CD4-positive, alpha-beta T cell treated with Interleukin-6 at 100 ng/mL for 8 hours (primary cell): ENCODE measurements around the gene DDX47.

ENCODE experiments used
- DNase-seq: peaks from one replicate; pipeline ENCODE4 v3.0.0-alpha.2; 2020; ENCODE audit warnings: mixed read lengths, low spot score

DDX47 gene

DNA sequence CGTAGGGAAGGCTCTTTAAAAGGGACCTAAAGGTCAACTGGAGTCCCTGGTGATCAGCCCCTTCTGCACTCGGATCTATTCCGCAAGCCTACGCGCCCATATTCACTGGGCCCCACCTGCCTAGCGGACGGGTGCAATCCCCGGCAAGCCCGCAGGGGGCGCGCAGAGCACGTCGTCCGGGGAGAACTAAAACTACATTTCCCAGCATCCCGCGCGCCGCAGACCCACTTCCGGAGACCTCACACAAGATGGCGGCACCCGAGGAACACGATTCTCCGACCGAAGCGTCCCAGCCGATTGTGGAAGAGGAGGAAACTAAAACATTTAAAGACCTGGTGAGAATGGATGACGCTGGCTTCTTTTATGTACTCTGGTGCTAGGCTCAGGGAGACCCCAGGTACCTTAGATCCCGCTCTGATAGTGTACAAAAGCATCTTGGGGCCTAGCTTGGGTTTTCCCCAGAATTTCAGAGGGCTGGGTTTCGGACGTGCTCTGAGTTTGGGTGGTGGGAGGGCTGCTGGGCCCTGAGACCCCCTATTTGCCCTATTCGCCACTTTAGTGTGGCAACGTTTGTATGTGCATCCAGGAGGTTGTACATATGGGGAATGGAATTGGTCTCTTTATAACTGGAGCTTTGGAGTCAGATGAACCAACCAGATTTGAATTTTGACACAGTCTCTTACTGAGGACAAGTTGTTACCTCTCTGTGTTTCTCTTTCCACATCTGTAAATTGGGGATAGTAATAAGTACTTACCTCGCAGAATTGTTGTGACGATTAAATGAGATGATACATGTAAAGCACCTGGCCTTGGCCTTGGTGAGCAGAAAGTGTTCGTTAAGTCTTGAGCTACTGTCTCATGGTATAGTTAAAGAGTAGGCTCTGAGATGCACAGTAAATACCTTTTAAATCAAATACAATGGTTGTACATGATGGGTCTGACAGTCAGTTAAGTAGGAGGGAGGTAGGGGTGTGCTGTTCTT, at the start of gene DDX47:
TSS of gene DDX47 (plus strand) at position 227 of the 982 bp plus-strand sequence. CDS start at position 249, 22 bp downstream.
- peak; percentile 94 for DNase-seq

DNA sequence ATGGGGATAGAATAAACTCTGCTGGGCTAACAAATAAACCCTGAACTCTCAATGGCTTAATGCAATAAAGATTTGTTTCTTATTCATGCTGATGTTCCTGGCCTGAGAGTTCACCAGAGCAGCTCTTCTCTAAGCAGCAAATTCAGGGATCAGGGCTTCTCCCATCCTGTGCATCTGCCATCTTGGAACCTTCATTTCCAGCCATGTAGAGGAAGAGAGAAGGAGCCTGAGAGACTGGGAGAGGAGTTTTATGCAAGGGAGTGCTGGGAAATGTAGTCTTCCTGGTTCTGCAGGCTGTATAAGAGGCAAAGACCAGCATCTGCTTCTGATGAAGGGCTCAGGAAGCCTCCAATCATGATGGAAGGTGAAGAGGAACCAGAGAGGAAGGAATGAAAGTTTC, 48.3 kb upstream of the DDX47 start:
- no peak for DNase-seq

GRCh38 chr12:12770262-12770661, 42.9 kb upstream of the DDX47 start:
- no peak for DNase-seq

GRCh38 chr12:12774791-12775190, 38.4 kb upstream of the DDX47 start:
- no peak for DNase-seq

DNA sequence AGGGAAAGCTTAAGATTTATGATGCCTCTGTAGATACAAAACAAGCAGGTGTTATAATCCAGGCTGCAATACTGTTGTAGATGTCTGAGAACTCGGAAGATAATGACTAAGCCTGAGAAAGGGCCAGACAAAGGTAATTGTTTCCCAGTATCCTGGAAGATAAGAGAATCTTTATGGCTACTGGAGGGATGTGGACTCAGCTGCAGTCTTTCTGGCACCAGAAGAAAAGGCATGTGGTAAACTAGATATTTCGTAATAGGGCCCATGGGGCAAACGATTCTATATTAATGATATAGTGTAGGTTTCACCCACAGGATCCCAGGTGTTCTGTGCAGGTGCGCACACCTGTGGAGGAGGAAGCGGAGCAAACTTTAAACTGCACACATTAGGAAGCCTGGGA, 36.9 kb upstream of the DDX47 start:
- no peak for DNase-seq

- no peak for DNase-seq
Observed at GRCh38 chr12:12777092-12777491, 36.1 kb upstream of the DDX47 start.

DNA sequence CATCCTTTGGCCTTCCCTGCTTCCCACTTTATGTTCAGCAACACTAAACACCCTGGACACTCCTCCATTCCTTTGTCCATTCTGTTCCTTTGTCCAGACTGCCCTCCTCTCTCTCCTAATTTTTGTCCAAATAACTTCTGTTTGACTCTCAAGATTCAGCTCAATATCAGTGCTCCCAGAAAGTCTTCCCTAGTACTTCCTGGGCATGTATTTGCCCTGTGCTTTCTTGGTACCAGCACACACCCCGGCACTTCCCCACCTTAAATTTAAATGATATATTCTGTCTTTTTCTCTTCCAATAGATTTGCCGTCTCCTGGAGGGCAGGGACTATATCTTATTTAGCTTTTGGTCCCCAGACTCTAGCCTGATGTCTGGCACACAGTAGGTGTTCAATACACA, 34.1 kb upstream of the DDX47 start:
- no peak for DNase-seq

DNA sequence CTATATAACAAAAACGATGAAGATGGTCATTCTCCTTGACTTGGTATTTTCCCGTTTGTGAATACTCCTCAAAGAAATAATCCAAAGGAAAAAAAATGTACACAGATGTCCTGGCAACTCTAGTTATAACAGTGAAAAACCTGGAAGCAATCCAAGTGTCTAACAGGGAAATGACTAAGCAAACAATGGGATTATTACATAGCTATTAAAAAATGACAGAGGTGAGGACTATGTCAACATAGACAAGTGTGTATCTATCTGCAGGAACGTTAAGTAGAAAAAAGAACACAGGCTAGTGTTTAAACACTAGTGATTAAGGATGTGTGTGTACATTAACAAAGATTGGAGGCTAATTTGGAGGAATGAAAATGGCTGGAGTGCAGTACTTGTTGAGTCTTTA, 33.6 kb upstream of the DDX47 start:
- no peak for DNase-seq

DNA sequence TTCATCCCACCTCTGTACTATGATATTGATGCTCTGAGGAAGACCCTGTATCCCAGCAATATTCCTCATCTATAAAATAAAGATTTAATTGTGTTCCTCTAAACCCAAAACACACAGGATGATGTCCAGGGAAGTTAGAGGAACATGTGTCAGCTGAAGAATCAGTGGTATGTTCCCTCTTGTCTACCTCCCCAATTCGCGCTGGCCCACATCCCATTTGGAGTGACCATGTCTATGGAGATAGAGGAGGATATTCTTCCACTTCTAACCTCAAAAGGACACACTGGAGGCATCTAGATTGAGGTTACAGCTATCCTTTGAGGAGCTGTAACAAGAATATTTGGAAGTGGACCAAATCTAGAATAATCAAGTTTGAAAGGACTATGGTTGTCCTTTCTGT, 29.0 kb upstream of the DDX47 start:
- DNase-seq = no peak

DNA sequence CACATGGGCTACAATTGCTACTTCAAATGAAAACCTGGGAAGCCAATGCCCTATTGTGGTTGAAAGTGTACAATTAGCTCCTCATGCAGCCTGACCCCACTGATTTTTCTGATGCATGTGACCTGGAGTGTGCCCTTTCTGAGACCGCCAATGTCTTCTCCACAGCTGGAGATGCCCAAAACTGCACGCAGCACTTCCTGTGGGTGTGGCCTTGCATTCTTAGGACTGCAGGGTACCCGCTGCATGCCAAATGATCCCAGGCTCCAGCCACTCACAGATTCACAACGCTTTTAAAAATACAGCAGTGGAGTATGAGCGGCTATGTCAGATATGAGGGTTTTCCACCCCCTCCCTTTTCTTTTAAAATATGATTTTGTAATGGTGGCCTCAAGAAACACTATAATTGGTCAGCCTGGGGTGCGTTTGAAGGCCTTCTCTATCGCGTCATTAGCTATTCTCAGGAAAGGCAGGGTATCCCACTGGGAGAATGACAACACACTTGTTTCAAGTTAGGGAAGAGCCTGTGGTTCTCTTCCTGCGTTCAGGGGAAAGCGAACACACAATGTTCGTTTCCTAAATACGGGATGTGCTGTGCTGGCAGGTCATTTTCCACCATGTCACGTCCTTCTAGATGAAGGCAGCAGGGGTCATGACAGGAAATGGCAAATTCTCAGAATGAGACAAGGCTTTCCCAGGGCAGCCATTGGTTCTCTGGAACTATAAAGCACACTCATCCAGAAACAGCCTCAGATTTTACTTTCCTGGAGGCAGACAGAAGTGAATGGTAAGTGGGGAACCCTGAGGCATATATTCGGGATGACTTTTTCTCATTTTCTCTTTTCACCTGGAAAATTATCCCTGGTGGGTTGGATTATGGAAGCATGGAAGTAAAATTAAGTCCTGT, 28.0 kb upstream of the DDX47 start, which contains the start of gene APOLD1:
TSS of gene APOLD1 (plus strand) at position 749 of the 904 bp plus-strand sequence. CDS start at position 782, 33 bp downstream.
- DNase-seq = no peak

DNA sequence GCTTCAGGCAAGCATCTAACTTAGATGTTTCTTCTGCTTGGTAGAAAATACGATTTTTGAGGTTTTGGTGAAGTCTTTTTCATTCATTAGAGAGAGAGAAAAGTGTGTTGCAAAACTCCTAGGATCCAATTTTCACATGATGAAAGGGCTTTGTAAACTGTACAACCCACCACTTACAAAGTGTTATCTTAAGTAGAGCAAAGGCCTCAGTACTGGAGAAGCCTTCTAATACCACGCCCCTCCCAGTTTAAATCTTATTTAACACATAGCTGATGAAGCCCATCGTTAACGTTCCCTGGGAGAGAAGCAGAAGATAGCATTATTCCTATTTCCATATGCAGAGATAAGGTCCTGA, 26.8 kb upstream of the DDX47 start:
- no peak for DNase-seq

DNA sequence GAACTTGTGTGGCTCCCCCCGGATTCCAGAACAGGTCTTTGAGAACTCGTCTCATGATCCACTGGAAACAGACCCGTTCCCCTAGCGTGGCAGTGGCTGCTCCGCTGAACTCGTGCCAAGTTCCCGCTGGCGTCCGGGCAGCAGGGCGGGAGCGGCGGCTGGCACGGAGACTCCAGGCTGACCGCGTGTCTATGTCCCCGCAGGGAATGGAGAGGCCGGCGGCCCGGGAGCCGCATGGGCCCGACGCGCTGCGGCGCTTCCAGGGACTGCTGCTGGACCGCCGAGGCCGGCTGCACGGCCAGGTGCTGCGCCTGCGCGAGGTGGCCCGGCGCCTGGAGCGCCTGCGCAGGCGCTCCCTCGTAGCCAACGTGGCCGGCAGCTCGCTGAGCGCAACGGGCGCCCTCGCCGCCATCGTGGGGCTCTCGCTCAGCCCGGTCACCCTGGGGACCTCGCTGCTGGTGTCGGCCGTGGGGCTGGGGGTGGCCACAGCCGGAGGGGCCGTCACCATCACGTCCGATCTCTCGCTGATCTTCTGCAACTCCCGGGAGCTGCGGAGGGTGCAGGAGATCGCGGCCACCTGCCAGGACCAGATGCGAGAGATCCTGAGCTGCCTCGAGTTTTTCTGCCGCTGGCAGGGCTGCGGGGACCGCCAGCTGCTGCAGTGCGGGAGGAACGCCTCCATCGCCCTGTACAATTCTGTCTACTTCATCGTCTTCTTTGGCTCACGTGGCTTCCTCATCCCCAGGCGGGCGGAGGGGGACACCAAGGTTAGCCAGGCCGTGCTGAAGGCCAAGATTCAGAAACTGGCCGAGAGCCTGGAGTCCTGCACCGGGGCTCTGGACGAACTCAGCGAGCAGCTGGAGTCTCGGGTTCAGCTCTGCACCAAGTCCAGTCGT, 26.2 kb upstream of the DDX47 start:
- peak; percentile 75 for DNase-seq

DNA sequence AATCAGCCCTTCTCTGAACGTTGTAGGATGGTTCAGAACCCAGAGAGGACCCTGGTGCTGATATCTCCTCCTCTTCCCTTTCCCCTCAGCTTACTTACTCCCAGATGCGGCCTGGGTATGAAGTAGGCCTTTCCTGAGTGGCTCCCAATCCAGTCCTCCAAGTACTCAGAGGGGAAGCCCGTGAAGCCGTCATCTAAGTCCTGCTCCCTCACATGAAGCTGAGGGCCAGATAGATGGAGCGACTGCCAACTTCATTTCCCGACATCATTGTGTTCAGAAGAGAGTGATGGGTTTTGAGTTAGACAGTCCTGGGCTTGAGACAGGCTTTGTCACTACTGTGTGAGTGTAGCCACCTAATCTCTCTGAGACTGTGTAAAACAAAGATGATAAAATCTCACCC, 25.0 kb upstream of the DDX47 start:
- no peak for DNase-seq

GRCh38 chr12:12788675-12789368, 24.3 kb upstream of the DDX47 start:
- peak; percentile 78 for DNase-seq

DNA sequence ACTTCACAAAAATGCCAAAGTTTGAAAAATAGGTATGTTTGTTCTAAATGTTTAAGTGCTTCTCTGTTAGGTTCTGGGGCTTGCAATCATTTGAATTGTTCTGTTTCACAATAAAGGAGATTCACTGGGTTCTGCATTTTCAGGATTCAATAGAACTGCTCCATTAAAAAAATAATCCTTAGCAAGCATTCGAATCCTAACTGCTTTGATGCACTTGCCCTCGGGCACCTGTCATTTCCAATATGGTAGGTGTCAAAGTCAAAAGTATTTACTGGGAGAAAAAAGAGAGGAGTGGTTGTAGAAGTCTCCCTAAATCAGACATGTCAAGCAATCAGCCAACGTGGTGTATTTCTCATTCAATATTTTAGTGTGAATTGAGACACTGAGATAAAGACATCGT, 22.2 kb upstream of the DDX47 start:
- DNase-seq = no peak

- no peak for DNase-seq
Observed at GRCh38 chr12:12791756-12792369, 21.3 kb upstream of the DDX47 start.

- no peak for DNase-seq
Observed at GRCh38 chr12:12792421-12792820, 20.7 kb upstream of the DDX47 start.

DNA sequence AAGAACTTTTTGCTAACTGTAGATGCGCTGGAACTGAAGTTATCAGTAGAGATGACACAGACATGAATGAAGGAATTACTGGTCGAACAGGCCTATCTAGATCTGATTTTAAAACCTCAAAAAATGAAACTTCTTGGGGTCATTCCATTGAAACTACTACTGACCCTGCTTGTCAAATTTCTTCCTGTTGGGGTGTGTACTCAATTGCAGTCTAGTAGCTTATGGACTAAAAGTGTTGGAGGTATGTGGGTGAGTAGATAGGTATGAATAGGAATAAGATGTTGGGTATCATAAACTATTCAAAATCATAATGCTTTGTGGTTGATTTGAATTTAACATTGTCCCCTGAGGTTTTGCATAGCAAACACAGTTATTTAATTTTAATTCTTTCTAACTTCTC, 18.5 kb upstream of the DDX47 start:
- no peak for DNase-seq

- no peak for DNase-seq
Observed at GRCh38 chr12:12796171-12796570, 17.0 kb upstream of the DDX47 start.

- no peak for DNase-seq
Observed at GRCh38 chr12:12796928-12797793, 16.0 kb upstream of the DDX47 start.
